Aorta (tissue), 5 donors: ENCODE data around the gene HNRNPUL2. TPM values are rescaled to one million over a fixed set of nuclear protein-coding genes. Genes with fewer than 3 reads are reported as not detected.
A peak's percentile ranks its signal among the peaks of the same experiment; 100 is the strongest.
"Not testable (repeated sequence)": the region's sequence is repeated elsewhere in the genome, so short reads cannot be mapped to it uniquely, and the experiment has no call there.

Source experiments
- ATAC-seq: fragments of 200-7000 bp; cut with Tn5 transposase; one replicate; pipeline ENCODE4 v1.9.1; 2022; ENCODE audit warnings: moderate library complexity; ENCODE audit not compliant: low FRiP score
- DNase-seq, 2 donors: peaks; one replicate each; pipeline ENCODE4 v3.0.0-alpha.2; 2020
- H3K27ac ChIP-seq, 2 donors: one replicate each; pipeline ENCODE4 v1.5.1; 2013; ENCODE audit warnings: low read length in 2 of 2, mild to moderate bottlenecking in 2 of 2, moderate library complexity in 2 of 2, control low read depth in 1 of 2, inconsistent platforms in 1 of 2, low read depth in 1 of 2
- H3K27me3 ChIP-seq, 2 donors: one replicate each; pipeline ENCODE4 v1.6.1; 2013; ENCODE audit warnings: control low read depth in 1 of 2, low read length in 1 of 2, mild to moderate bottlenecking in 1 of 2, moderate library complexity in 1 of 2; ENCODE audit not compliant: insufficient read depth in 2 of 2, control insufficient read depth in 1 of 2
- H3K36me3 ChIP-seq, 2 donors: one replicate each; pipeline ENCODE4 v1.6.1; 2013; ENCODE audit warnings: control low read depth in 1 of 2, low read length in 1 of 2, mild to moderate bottlenecking in 1 of 2; ENCODE audit not compliant: insufficient read depth in 2 of 2, control insufficient read depth in 1 of 2
- H3K4me1 ChIP-seq, 2 donors: one replicate each; pipeline ENCODE4 v1.6.1; 2013; ENCODE audit warnings: low read length in 2 of 2, control low read depth in 1 of 2, mild to moderate bottlenecking in 1 of 2, moderate library complexity in 1 of 2; ENCODE audit not compliant: insufficient read depth in 2 of 2, control insufficient read depth in 1 of 2
- H3K4me3 ChIP-seq, 2 donors: one replicate each; pipeline ENCODE4 v1.5.1; 2013; ENCODE audit warnings: low read length in 2 of 2, control low read depth in 1 of 2, mild to moderate bottlenecking in 1 of 2
- H3K9me3 ChIP-seq: one replicate; pipeline ENCODE4 v1.6.1; 2013; ENCODE audit warnings: mild to moderate bottlenecking, low read length; ENCODE audit not compliant: control insufficient read depth
- WGBS, 2 donors: extraction: QIAGEN DNeasy Blood & Tissue Kit; methylation state at CpG; one replicate each; pipeline ENCODE4 v1.1.7; 2013; 5-methylcytosine and 5-hydroxymethylcytosine counted together
- intact Hi-C, 2 donors: fragments of 100-400 bp; cut with DNase I; formaldehyde crosslinking; loops; one replicate each; pipeline versions ENCODE4 v1.14.2 to v1.15.0; 2022
- polyA plus RNA-seq, 2 donors: library from polyadenylated mRNA; stranded (reverse); fragments of 200-250 nt; gene quantifications; one replicate each; pipeline ENCODE4 v1.2.3, GENCODE V29; 2013
- total RNA-seq, 2 donors: library from RNA; stranded (reverse); fragmentation: NEBNext Ultra II Directional; extraction: Animal tissue kit (Norgen Biotek cat#: 25700); gene quantifications; one replicate each; pipeline ENCODE4 v1.2.1, GENCODE V29; 2021
- donor health status: healthy with polysubstance abuse.
- donor health status: Bipolar disorder and iron deficiency.
- donor health status: DM: no; HTN: no; CAD: no.
- donor health status: DM: no; HTN: no; CAD: no.
- donor health status: DM: yes; HTN: yes; CAD: no.

Gene HNRNPUL2
- total and polyA plus RNA-seq, 4 donors = 31.5 to 47.2 (median 45.2) TPM

GRCh38 chr11:62730076-62730475 is 2.8 kb upstream of the HNRNPUL2 start:
- H3K4me3 ChIP-seq, H3K9me3 ChIP-seq, H3K36me3 ChIP-seq, DNase-seq, H3K27me3 ChIP-seq, intact Hi-C loops, H3K27ac ChIP-seq, ATAC-seq, H3K4me1 ChIP-seq: not testable (repeated sequence)
- WGBS, 2 donors = 85 to 87% methylated on average over 14 of the region's 14 CpGs

GRCh38 chr11:62728171-62728988 is 1.1 kb upstream of the HNRNPUL2 start, which contains the start of gene TTC9C:
TSS of gene TTC9C (plus strand) at chr11:62728486. CDS start at chr11:62728849, 363 bp downstream.
- peak; percentile 87 for ATAC-seq
- H3K4me3 ChIP-seq = peak within 1 kb of the TSS; percentile 54 to 99
- H3K36me3 ChIP-seq = peaks cover 0 to 8% of the 10 kb centered on the region in 2 donors
- intact Hi-C loops = loop anchor here in 1 of 2 donors (5.0 kb wide), 1 partner anchor 44 kb away; the partner anchor contains the start of gene TAF6L
- WGBS, 2 donors = 0% methylated on average over 29 of the region's 29 CpGs
- H3K4me1 ChIP-seq = no peaks in the 10 kb centered on the region
- peak; percentile 90 to 91 for DNase-seq
- peak within 1 kb of the TSS; percentile 0 to 100 for H3K27ac ChIP-seq
- no peaks in the 10 kb centered on the region for H3K27me3 ChIP-seq
- H3K9me3 ChIP-seq = no peaks in the 10 kb centered on the region

- H3K27me3 ChIP-seq = no peaks in the 10 kb centered on the region
- DNase-seq (peak; percentile 87 to 90), ATAC-seq (peak; percentile 92)
- H3K36me3 ChIP-seq = peaks cover 0 to 4% of the 10 kb centered on the region in 2 donors
- no peaks in the 10 kb centered on the region for H3K9me3 ChIP-seq
- peak overlapping the region; percentile 54 to 99 for H3K4me3 ChIP-seq
- H3K4me1 ChIP-seq = no peaks in the 10 kb centered on the region
- 0% methylated on average over 20 of the region's 20 CpGs for WGBS, 2 donors
- intact Hi-C loops = loop anchor here in 1 of 2 donors (5.0 kb wide), 1 partner anchor 44 kb away; the partner anchor contains the start of gene TAF6L
- H3K27ac ChIP-seq = peak overlapping the region in 1 of 2 donors; percentile 100
Observed at GRCh38 chr11:62727872-62728170, 564 bp upstream of the HNRNPUL2 start.

GRCh38 chr11:62726915-62727164 is 417 bp downstream of the HNRNPUL2 start:
- Histone ChIP-seq H3K9me3 (no peaks in the 10 kb centered on the region), H3K4me1 (no peaks in the 10 kb centered on the region), H3K4me3 (peak overlapping the region; percentile 57 to 84), H3K36me3 (peaks cover 5 to 6% of the 10 kb centered on the region in 2 donors), H3K27ac (peak overlapping the region; percentile 70 to 78), H3K27me3 (no peaks in the 10 kb centered on the region)
- intact Hi-C loops = loop anchor here in 1 of 2 donors (5.0 kb wide), 1 partner anchor 45 kb away; the partner anchor contains the start of gene TAF6L
- DNase-seq (no peak), ATAC-seq (peak; percentile 4)
- 0 to 1% methylated on average over 11 to 37 of the region's 37 CpGs for WGBS, 2 donors

GRCh38 chr11:62726156-62726914 is 922 bp downstream of the HNRNPUL2 start:
- DNase-seq = no peak
- intact Hi-C loops = loop anchor here in 1 of 2 donors (5.0 kb wide), 1 partner anchor 46 kb away; the partner anchor contains the start of gene TAF6L
- Histone ChIP-seq H3K4me1 (no peaks in the 10 kb centered on the region), H3K4me3 (peak overlapping the region; percentile 57 to 84), H3K36me3 (peaks cover 6 to 10% of the 10 kb centered on the region in 2 donors), H3K9me3 (no peaks in the 10 kb centered on the region), H3K27ac (peak overlapping the region; percentile 70 to 78), H3K27me3 (no peaks in the 10 kb centered on the region)
- ATAC-seq = no peak
- WGBS, 2 donors = 0% methylated on average over 42 to 51 of the region's 51 CpGs

GRCh38 chr11:62725646-62726045 is 1.6 kb downstream of the HNRNPUL2 start:
- ATAC-seq = no peak
- DNase-seq = no peak
- Histone ChIP-seq H3K4me1 (no peaks in the 10 kb centered on the region), H3K36me3 (peaks cover 6 to 10% of the 10 kb centered on the region in 2 donors), H3K9me3 (no peaks in the 10 kb centered on the region), H3K27ac (no peak overlapping the region), H3K27me3 (no peaks in the 10 kb centered on the region), H3K4me3 (peak overlapping the region; percentile 57 to 84)
- WGBS, 2 donors = 1 to 2% methylated on average over 7 of the region's 7 CpGs
- intact Hi-C loops = loop anchor here in 1 of 2 donors (5.0 kb wide), 1 partner anchor 47 kb away; the partner anchor contains the start of gene TAF6L

- H3K4me1 ChIP-seq = no peaks in the 10 kb centered on the region
- H3K4me3 ChIP-seq = no peak overlapping the region
- H3K27me3 ChIP-seq = no peaks in the 10 kb centered on the region
- no peaks in the 10 kb centered on the region for H3K9me3 ChIP-seq
- H3K27ac ChIP-seq = no peak overlapping the region
- DNase-seq = no peak
- WGBS, 2 donors = 41 to 45% methylated on average over 8 of the region's 8 CpGs
- intact Hi-C loops = no loop called here
- H3K36me3 ChIP-seq = peaks cover 7 to 14% of the 10 kb centered on the region in 2 donors
- no peak for ATAC-seq
Observed at GRCh38 chr11:62724171-62724570, 3.1 kb downstream of the HNRNPUL2 start.

- 40 to 47% methylated on average over 7 of the region's 7 CpGs for WGBS, 2 donors
- Histone ChIP-seq H3K9me3 (no peaks in the 10 kb centered on the region), H3K4me3 (no peak overlapping the region), H3K36me3 (peaks cover 11 to 16% of the 10 kb centered on the region in 2 donors), H3K27ac (no peak overlapping the region), H3K4me1 (no peaks in the 10 kb centered on the region), H3K27me3 (no peaks in the 10 kb centered on the region)
- intact Hi-C loops = no loop called here
- no peak for ATAC-seq
- no peak for DNase-seq
Observed at GRCh38 chr11:62721994-62722393, 5.3 kb downstream of the HNRNPUL2 start.
